ENCODE results near the gene STX1B. TPM values are rescaled to one million over a fixed set of nuclear protein-coding genes. Genes with fewer than 3 reads are reported as not detected.

The STX1B gene
- total RNA-seq, 1 experiment from 2014 or later, result 11.0 TPM

GRCh38 chr16:31008149-31008548, 2.3 kb downstream of the STX1B start:
- no peak overlapping the region for H4K8ac ChIP-seq (replicated peaks; ENCODE audit: insufficient read length, low read depth, low read length)
- H3K79me2 ChIP-seq (ENCODE audit: insufficient read depth, low read length), result no peaks in the 10 kb centered on the region; the same call in 1 of the 2 replicates
- no peak overlapping the region for H2AK5ac ChIP-seq (ENCODE audit: insufficient read length, low read length)
- H3K4me2 ChIP-seq (ENCODE audit: insufficient read depth, insufficient read length, low read length), result no peak overlapping the region
- H2AFZ ChIP-seq (ENCODE audit: low read length), result no peak overlapping the region
- no peak overlapping the region for H3K9ac ChIP-seq (ENCODE audit: extremely low read depth, insufficient read length, low read length)
- Mint-ChIP-seq H3K4me3 (no peak overlapping the region), H3K36me3 (ENCODE audit: insufficient read depth in 1 of 3, low read depth in 3 of 3) (no peaks in the 10 kb centered on the region; a peak in 1 of 7 replicates), H3K4me1 (peaks cover 24 to 43% of the 10 kb centered on the region in 2 experiments), H3K27me3 (ENCODE audit: low read depth) (peaks cover 24% of the 10 kb centered on the region), H3K9me3 (no peaks in the 10 kb centered on the region; a peak in 1 of 5 replicates), H3K27ac (no peak overlapping the region)
- H3K4ac ChIP-seq (ENCODE audit: low read depth, low read length), result no peak overlapping the region
- no peaks in the 10 kb centered on the region for H4K20me1 ChIP-seq (ENCODE audit: control insufficient read depth, insufficient read depth, insufficient read length)
- no peak overlapping the region for H2BK15ac ChIP-seq (ENCODE audit: low read depth, low read length)
- H4K91ac ChIP-seq (ENCODE audit: insufficient read length, low read depth, low read length), result no peak overlapping the region
- no peak overlapping the region for H2BK12ac ChIP-seq (ENCODE audit: insufficient read length, low read depth, low read length)
- H3K4me1 ChIP-seq (ENCODE audit: insufficient read depth, low read length), result peaks cover 3% of the 10 kb centered on the region; the same call in 1 of the 2 replicates
- H2BK20ac ChIP-seq (ENCODE audit: low read depth, low read length, poor library complexity, severe bottlenecking), result no peak overlapping the region
- H2BK120ac ChIP-seq (ENCODE audit: low read depth, low read length, poor library complexity, severe bottlenecking), result no peak overlapping the region
- no peak overlapping the region for H3K18ac ChIP-seq (ENCODE audit: insufficient read length, low read depth, low read length)
- H3T11ph ChIP-seq (ENCODE audit: low read length), result no peak overlapping the region
- no peak overlapping the region for H3K23ac ChIP-seq (ENCODE audit: insufficient read length, low read depth, low read length)
- no peak overlapping the region for H3K27ac ChIP-seq (ENCODE audit: insufficient read length, low read depth, low read length)
- H3K27me3 ChIP-seq (ENCODE audit: insufficient read depth, low read length), result no peaks in the 10 kb centered on the region
- no peak for DNase-seq
- H3K14ac ChIP-seq (ENCODE audit: insufficient read depth, low read length), result no peak overlapping the region
- H3K79me1 ChIP-seq (ENCODE audit: insufficient read depth, low read depth, low read length, poor library complexity, severe bottlenecking), result no peaks in the 10 kb centered on the region
- peaks cover 5% of the 10 kb centered on the region for H3K23me2 ChIP-seq (ENCODE audit: insufficient read length, low read depth, low read length, poor library complexity, severe bottlenecking)
- no CpG with 5 or more reads among the region's 6 CpGs for WGBS (ENCODE audit: extremely low coverage, insufficient read length, low lambda C conversion rate)
- no peak overlapping the region for H2BK5ac ChIP-seq (ENCODE audit: insufficient read length, low read length)
- no peaks in the 10 kb centered on the region for H3K9me3 ChIP-seq (ENCODE audit: control insufficient read depth, low read depth, low read length)
- no peak for TF ChIP-seq CTCF (conservative IDR thresholded peaks at IDR 0.05)
- no peak overlapping the region for H3K56ac ChIP-seq (ENCODE audit: insufficient read length, low read depth, low read length)
- no peak overlapping the region for H4K5ac ChIP-seq (ENCODE audit: insufficient read length, low read depth, low read length)
